Gastrocnemius medialis (tissue), 4 donors: ENCODE data around the gene PPFIA1.

Experiments used
- POLR2A ChIP-seq, 2 donors: fragments of 450-650 bp; IDR thresholded peaks; one replicate each; pipeline ENCODE4 v1.6.1; 2017; ENCODE audit warnings: antibody characterized with exemption in 2 of 2, mild to moderate bottlenecking in 2 of 2, moderate library complexity in 2 of 2
- TF ChIP-seq, protein P1 (sequence below), 5 experiments: fragments of 450-650 bp in 3 of 5; fragments of 200-600 bp in 2 of 5; sonication (generic) in 2 of 5; IDR thresholded peaks in 4 of 5; conservative IDR thresholded peaks in 1 of 5; 1 replicate in 4 of 5; 2 replicates in 1 of 5; pipeline ENCODE4 v1.5.1; 2016 to 2019; ENCODE audit warnings: antibody characterized with exemption in 5 of 5, mild to moderate bottlenecking in 3 of 5, moderate library complexity in 3 of 5

DNA sequence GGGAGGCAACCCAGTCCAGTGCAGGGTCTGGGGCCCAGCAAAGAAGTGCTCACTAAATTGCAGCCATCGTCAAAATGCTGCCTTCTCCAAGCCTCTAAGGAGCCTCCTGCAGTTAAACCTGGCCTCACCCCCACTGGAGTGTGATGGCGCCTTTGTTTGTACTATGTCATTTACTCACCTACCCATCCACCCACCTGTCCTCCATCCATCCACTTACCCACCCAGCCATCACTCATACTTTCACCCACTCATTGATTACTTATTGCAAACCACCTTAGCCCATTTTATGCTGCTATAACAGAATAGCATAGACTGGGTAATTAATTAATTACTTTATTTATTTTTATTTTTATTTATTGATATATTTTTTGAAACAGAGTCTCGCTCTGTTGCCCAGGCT is 28.8 kb upstream of the PPFIA1 start:
- TF ChIP-seq, protein P1, sequence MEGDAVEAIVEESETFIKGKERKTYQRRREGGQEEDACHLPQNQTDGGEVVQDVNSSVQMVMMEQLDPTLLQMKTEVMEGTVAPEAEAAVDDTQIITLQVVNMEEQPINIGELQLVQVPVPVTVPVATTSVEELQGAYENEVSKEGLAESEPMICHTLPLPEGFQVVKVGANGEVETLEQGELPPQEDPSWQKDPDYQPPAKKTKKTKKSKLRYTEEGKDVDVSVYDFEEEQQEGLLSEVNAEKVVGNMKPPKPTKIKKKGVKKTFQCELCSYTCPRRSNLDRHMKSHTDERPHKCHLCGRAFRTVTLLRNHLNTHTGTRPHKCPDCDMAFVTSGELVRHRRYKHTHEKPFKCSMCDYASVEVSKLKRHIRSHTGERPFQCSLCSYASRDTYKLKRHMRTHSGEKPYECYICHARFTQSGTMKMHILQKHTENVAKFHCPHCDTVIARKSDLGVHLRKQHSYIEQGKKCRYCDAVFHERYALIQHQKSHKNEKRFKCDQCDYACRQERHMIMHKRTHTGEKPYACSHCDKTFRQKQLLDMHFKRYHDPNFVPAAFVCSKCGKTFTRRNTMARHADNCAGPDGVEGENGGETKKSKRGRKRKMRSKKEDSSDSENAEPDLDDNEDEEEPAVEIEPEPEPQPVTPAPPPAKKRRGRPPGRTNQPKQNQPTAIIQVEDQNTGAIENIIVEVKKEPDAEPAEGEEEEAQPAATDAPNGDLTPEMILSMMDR (IDR thresholded peaks at IDR 0.05 in 4 of 5, conservative IDR thresholded peaks at IDR 0.05 in 1 of 5): no peak
- no peak for TF ChIP-seq POLR2A (IDR thresholded peaks at IDR 0.05)
